ENCODE measurements around the gene DEFB132.

The DEFB132 gene

GRCh38 chr20:309841-310644, 52.5 kb downstream of the DEFB132 start:
- Histone ChIP-seq H3K27me3 (ENCODE audit: control insufficient read depth in 1 of 2, insufficient read depth in 2 of 2, low read length in 2 of 2) (no peaks in the 10 kb centered on the region), H3K9me3 (ENCODE audit: control insufficient read depth in 2 of 2, low read length in 2 of 2) (no peaks in the 10 kb centered on the region), H3K36me3 (ENCODE audit: control insufficient read depth in 2 of 2, insufficient read depth in 2 of 2, low read length in 2 of 2) (no peaks in the 10 kb centered on the region), H3K4me3 (ENCODE audit: low read length in 2 of 2) (peak overlapping the region; percentile 69 to 91), H3K4me1 (ENCODE audit: control insufficient read depth, insufficient read depth, low read length) (peaks cover 16% of the 10 kb centered on the region), H3K27ac (ENCODE audit: low read length) (peak overlapping the region; percentile 77), H3K9ac (ENCODE audit: low read length in 2 of 2) (peak overlapping the region; percentile 55 to 59)

GRCh38 chr20:310645-311044, 53.1 kb downstream of the DEFB132 start:
- peaks cover 16% of the 10 kb centered on the region for H3K4me1 ChIP-seq (ENCODE audit: control insufficient read depth, insufficient read depth, low read length)
- H3K9me3 ChIP-seq (ENCODE audit: control insufficient read depth in 2 of 2, low read length in 2 of 2) = no peaks in the 10 kb centered on the region
- H3K4me3 ChIP-seq (ENCODE audit: low read length in 2 of 2) = peak overlapping the region in 1 of 2 donors; percentile 69
- H3K27me3 ChIP-seq (ENCODE audit: control insufficient read depth in 1 of 2, insufficient read depth in 2 of 2, low read length in 2 of 2) = no peaks in the 10 kb centered on the region
- no peak overlapping the region for H3K9ac ChIP-seq (ENCODE audit: low read length in 2 of 2)
- H3K36me3 ChIP-seq (ENCODE audit: control insufficient read depth in 2 of 2, insufficient read depth in 2 of 2, low read length in 2 of 2) = no peaks in the 10 kb centered on the region
- H3K27ac ChIP-seq (ENCODE audit: low read length) = peak overlapping the region; percentile 77
